ENCODE measurements around the gene TRPV6. TPM values are rescaled to one million over a fixed set of nuclear protein-coding genes. Genes with fewer than 3 reads are reported as not detected.

The TRPV6 gene
- total RNA-seq (10 to 100 TPM; 36.1 to 67.4 (median 47.5) TPM), polyA plus RNA-seq (100 to 1,000 TPM; 239 to 308 TPM)

DNA sequence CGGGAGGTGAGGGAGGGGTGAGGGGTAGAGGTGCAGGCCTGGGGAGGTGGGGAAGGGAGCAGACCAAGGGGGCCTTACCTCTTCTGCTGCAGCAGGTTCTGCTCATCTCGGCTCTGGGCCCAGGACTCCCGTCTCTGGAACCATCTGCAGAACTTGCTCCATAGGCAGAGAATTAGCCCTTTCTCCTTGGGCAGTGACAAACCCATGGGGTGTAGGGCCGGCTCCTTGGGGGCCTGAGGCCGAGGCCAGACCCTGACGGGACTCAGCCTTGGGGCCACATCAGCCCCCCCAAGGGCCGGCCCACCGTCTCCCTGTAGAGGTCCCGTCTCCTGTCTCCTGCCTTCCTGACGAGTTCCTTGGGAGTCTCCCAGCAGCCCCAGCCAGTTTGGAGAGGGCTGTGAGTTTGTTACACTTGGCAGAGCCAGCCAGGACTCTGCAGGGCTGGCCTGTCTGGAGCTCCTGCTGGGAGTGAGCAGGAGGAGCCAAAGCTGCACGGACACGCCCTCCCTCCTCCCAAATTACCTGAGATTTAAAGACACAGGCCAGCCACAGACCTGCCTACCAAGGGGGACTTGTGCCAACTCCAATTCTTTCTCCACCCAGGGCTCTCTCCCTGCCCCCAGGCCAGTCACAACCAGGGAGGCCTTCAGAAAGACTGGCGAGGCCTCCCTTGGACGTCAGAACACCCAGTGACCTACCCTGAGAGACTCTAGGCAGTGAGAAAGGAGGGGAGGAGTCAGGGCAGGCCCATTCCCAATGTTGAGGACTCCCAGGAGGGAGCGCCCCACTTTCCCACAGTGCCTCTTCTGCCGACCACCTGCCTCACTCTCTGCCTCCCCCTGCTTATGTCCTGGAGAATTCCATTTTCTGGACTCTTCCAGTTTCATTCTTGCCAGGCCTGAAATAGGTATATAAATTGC, at the start of gene TRPV6:
TRPV6 (minus strand) TSS at position 435 of the 920 bp plus-strand sequence.
- 31 to 32% methylated on average over 16 of the region's 16 CpGs for WGBS, 2 donors
- peak; percentile 68 to 89 (median 83) for DNase-seq
- FAIRE-seq: no peak
- Histone ChIP-seq H3K27me3 (no peaks in the 10 kb centered on the region), H3K4me3 (peak within 1 kb of the TSS; percentile 21 to 46 (median 32)), H3K9me3 (no peaks in the 10 kb centered on the region), H3K4me1 (no peaks in the 10 kb centered on the region), H3K27ac (peak within 1 kb of the TSS; percentile 36 to 73 (median 63)), H3K36me3 (no peaks in the 10 kb centered on the region)
- intact Hi-C loops (cut with DNase I): no loop called here
- no peak for TF ChIP-seq CTCF (IDR thresholded peaks at IDR 0.05)
- ATAC-seq: peak; percentile 86 to 90 (median 89)

DNA sequence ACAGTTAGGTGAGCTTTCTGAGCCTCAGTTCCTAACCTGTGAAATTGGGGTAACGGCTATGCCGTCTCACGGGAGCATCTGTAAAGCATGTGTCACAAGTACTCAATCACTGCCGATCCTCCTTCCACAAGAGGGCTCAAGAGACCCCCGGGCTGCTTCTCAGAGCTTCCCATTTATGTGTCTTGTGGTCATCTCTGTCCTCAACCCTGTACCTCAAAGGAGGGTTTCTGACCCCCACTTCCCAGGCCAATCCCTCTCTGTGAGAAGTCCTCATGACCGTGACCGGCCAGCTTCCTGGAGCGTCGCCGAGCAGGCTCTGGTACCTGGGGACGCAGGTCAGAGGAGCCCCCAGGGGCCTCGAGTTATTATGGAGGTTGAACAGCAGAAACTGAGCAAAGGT, 48.5 kb upstream of the TRPV6 start:
- H3K36me3 ChIP-seq: no peaks in the 10 kb centered on the region
- FAIRE-seq (no peak), DNase-seq (no peak), ATAC-seq (no peak)
- TF ChIP-seq CTCF (IDR thresholded peaks at IDR 0.05): no peak
- H3K4me1 ChIP-seq: no peaks in the 10 kb centered on the region
- intact Hi-C loops (cut with DNase I): no loop called here
- H3K27me3 ChIP-seq: no peaks in the 10 kb centered on the region
- WGBS, 2 donors: 67 to 80% methylated on average over 12 of the region's 12 CpGs
- H3K27ac ChIP-seq: no peak overlapping the region
- no peak overlapping the region for H3K4me3 ChIP-seq
- no peaks in the 10 kb centered on the region for H3K9me3 ChIP-seq

- ATAC-seq (no peak), DNase-seq (no peak), FAIRE-seq (no peak)
- 79 to 81% methylated on average over 4 of the region's 4 CpGs for WGBS, 2 donors
- intact Hi-C loops (cut with DNase I): no loop called here
- Histone ChIP-seq H3K36me3 (no peaks in the 10 kb centered on the region), H3K27ac (no peak within 1 kb of the TSS), H3K9me3 (no peaks in the 10 kb centered on the region), H3K4me1 (no peaks in the 10 kb centered on the region), H3K27me3 (no peaks in the 10 kb centered on the region), H3K4me3 (no peak within 1 kb of the TSS)
- TF ChIP-seq CTCF (IDR thresholded peaks at IDR 0.05): no peak
Measured at GRCh38 chr7:142933624-142934023, 48.1 kb upstream of the TRPV6 start, which contains the start of gene TRPV5. TRPV5 (minus strand) TSS chr7:142933746; CDS start chr7:142933459, 287 bp downstream.

DNA sequence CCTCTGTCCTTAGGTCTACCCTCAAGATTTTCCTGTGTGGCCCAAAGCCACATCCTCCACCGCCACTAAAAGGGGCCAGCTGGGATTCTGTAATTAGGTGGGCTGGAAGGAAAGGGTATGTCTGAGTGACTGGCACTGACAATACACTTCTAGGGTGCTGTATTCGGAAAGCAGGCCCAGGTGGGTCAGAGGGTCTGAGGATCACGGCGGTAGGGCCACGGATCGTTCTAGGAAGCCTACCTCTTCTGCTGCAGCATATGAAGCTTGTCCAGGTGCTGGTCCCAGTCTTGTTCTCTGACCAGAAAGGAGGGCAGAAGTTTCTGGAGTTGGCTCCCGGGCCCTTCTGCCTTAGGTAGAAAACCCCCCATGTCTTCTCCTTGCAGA, 47.5 kb upstream of the TRPV6 start:
- no peak overlapping the region for H3K27ac ChIP-seq
- WGBS, 2 donors: 88% methylated on average over 7 of the region's 7 CpGs
- DNase-seq: no peak
- no peak for TF ChIP-seq CTCF (IDR thresholded peaks at IDR 0.05)
- H3K36me3 ChIP-seq: no peaks in the 10 kb centered on the region
- FAIRE-seq: no peak
- H3K27me3 ChIP-seq: no peaks in the 10 kb centered on the region
- no peak for ATAC-seq
- H3K4me3 ChIP-seq: no peak overlapping the region
- H3K4me1 ChIP-seq: no peaks in the 10 kb centered on the region
- no peaks in the 10 kb centered on the region for H3K9me3 ChIP-seq
- intact Hi-C loops (cut with DNase I): no loop called here
